ENCODE results near the gene PACSIN3.
A peak's percentile ranks its signal among the peaks of the same experiment; 100 is the strongest.

PACSIN3 gene

GRCh38 chr11:47176328-47177228, 9.7 kb downstream of the PACSIN3 start, which contains the start of gene ARFGAP2:
Gene ARFGAP2 (minus strand): TSS chr11:47176879. CDS start chr11:47176853, 26 bp downstream.
- DNase-seq = peak; percentile 92

GRCh38 chr11:47175746-47176327, 10.4 kb downstream of the PACSIN3 start:
- DNase-seq = no peak

- DNase-seq = no peak
Measured at GRCh38 chr11:47172740-47173336, 13.4 kb downstream of the PACSIN3 start.

- no peak for DNase-seq
Measured at GRCh38 chr11:47171856-47172255, 14.4 kb downstream of the PACSIN3 start.

GRCh38 chr11:47171061-47171838, 15.0 kb downstream of the PACSIN3 start:
- no peak for DNase-seq

- no peak for DNase-seq
Measured at GRCh38 chr11:47166368-47166767, 19.9 kb downstream of the PACSIN3 start.

GRCh38 chr11:47165253-47165840, 20.9 kb downstream of the PACSIN3 start:
- no peak for DNase-seq

- DNase-seq = no peak
Measured at GRCh38 chr11:47164321-47164720, 21.9 kb downstream of the PACSIN3 start.

- DNase-seq = no peak
Measured at GRCh38 chr11:47163898-47164297, 22.3 kb downstream of the PACSIN3 start.

- DNase-seq = no peak
Measured at GRCh38 chr11:47163193-47163592, 23.0 kb downstream of the PACSIN3 start.

GRCh38 chr11:47162426-47162825, 23.8 kb downstream of the PACSIN3 start:
- no peak for DNase-seq

GRCh38 chr11:47161890-47162289, 24.3 kb downstream of the PACSIN3 start:
- DNase-seq = no peak

- DNase-seq = peak; percentile 50
Measured at GRCh38 chr11:47161134-47161854, 24.9 kb downstream of the PACSIN3 start.

GRCh38 chr11:47160753-47161133, 25.5 kb downstream of the PACSIN3 start:
- no peak for DNase-seq

GRCh38 chr11:47158242-47158641, 28.0 kb downstream of the PACSIN3 start:
- no peak for DNase-seq

GRCh38 chr11:47157805-47158204, 28.4 kb downstream of the PACSIN3 start:
- DNase-seq = no peak

GRCh38 chr11:47156951-47157350, 29.3 kb downstream of the PACSIN3 start:
- DNase-seq = no peak

- no peak for DNase-seq
Measured at GRCh38 chr11:47156333-47156732, 29.9 kb downstream of the PACSIN3 start.

GRCh38 chr11:47155879-47156278, 30.4 kb downstream of the PACSIN3 start:
- DNase-seq = no peak

- no peak for DNase-seq
Measured at GRCh38 chr11:47154616-47155570, 31.3 kb downstream of the PACSIN3 start.
